Thymus (tissue), 11 donors: Measurements from ENCODE around the gene RIT2. TPM values are rescaled to one million over a fixed set of nuclear protein-coding genes. Genes with fewer than 3 reads are reported as not detected.

ENCODE experiments used
- DNase-seq, 9 donors: peaks; one replicate each; pipeline ENCODE4 v3.0.0-alpha.2; 2013; ENCODE audit warnings: low spot score in 9 of 9, low read depth in 6 of 9, missing footprints in 1 of 9
- H3K27ac ChIP-seq, 2 donors: one replicate each; pipeline ENCODE4 v1.5.1; 2013; ENCODE audit warnings: control low read depth in 1 of 2, low read depth in 1 of 2, low read length in 1 of 2, mild to moderate bottlenecking in 1 of 2, moderate library complexity in 1 of 2
- H3K27me3 ChIP-seq, 2 donors: one replicate each; pipeline ENCODE4 v1.5.1; 2013; ENCODE audit warnings: low read length in 1 of 2; ENCODE audit not compliant: control insufficient read depth in 2 of 2, insufficient read depth in 1 of 2
- H3K36me3 ChIP-seq, 2 donors: one replicate each; pipeline ENCODE4 v1.5.1; 2013; ENCODE audit warnings: low read length in 1 of 2, mild to moderate bottlenecking in 1 of 2, moderate library complexity in 1 of 2; ENCODE audit not compliant: control insufficient read depth in 2 of 2, insufficient read depth in 2 of 2
- H3K4me1 ChIP-seq, 2 donors: one replicate each; pipeline ENCODE4 v1.5.1; 2013; ENCODE audit warnings: low read length in 2 of 2; ENCODE audit not compliant: control insufficient read depth in 2 of 2, insufficient read depth in 2 of 2
- H3K4me3 ChIP-seq, 2 donors: one replicate each; pipeline ENCODE4 v1.5.1; 2013; ENCODE audit warnings: low read length in 2 of 2, control low read depth in 1 of 2, mild to moderate bottlenecking in 1 of 2
- H3K9me3 ChIP-seq, 2 donors: one replicate each; pipeline ENCODE4 v1.5.1; 2013; ENCODE audit warnings: low read length in 1 of 2, mild to moderate bottlenecking in 1 of 2; ENCODE audit not compliant: control insufficient read depth in 2 of 2, insufficient read depth in 1 of 2
- WGBS: extraction: QIAGEN DNeasy Blood & Tissue Kit; methylation state at CpG from one replicate; pipeline ENCODE4 v1.1.7; 2013; 5-methylcytosine and 5-hydroxymethylcytosine counted together
- polyA plus RNA-seq: library from polyadenylated mRNA; stranded (reverse); fragments of 200-250 nt; gene quantifications from one replicate; pipeline ENCODE4 v1.2.3, GENCODE V29; 2013
- total RNA-seq: library from RNA; stranded (reverse); fragments of 120-200 nt; gene quantifications from one replicate; pipeline ENCODE4 v1.2.4, GENCODE V29; 2013
- donor health status: healthy.

RIT2 gene
- total and polyA plus RNA-seq, 2 donors, result 0.16 TPM; not detected in 1

DNA sequence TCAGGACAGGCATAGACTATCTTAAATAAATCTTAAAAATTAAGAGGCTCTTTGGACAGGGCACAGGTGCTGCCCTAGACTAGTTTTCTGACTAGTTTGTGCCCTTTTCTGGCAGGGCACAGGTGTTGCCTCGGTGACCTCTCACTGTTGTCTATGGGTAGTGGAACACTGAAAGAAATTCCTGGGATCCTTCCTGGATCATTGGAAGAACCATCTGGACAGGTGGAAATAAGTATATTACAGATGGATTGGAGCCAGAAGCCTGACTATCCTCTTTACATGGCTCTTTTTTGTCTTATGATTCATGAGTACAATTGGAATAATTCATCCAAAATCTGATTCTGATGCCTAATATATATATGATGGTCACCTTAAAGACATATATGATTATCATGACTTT lies 286.6 kb downstream of the RIT2 start:
- 92% methylated on average over 1 of the region's 1 CpG for WGBS
- H3K9me3 ChIP-seq, result no peaks in the 10 kb centered on the region
- H3K4me1 ChIP-seq, result no peaks in the 10 kb centered on the region
- H3K27me3 ChIP-seq, result no peaks in the 10 kb centered on the region
- H3K4me3 ChIP-seq, result no peak overlapping the region
- no peak overlapping the region for H3K27ac ChIP-seq
- no peaks in the 10 kb centered on the region for H3K36me3 ChIP-seq
- DNase-seq, result no peak

DNA sequence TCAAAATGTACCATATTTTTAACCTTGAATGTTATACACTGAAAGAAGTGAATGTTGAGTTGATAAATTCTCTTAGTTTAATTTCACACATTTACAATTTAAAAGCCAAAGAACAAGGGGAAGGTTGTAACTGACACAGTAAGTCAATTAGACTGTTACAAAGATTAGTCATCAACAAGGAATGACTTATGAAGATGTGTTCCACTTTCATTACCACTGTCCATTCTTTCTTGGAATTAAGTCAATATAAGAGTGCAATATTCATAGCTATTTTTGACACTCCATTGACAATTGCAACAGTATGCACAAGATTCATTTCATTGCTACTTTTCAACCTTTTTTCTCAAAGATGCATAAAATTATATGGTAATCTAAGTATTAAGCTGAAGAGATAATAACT lies 291.3 kb downstream of the RIT2 start:
- no peak overlapping the region for H3K27ac ChIP-seq
- no peaks in the 10 kb centered on the region for H3K4me1 ChIP-seq
- H3K9me3 ChIP-seq, result no peaks in the 10 kb centered on the region
- DNase-seq, result no peak
- no peak overlapping the region for H3K4me3 ChIP-seq
- no peaks in the 10 kb centered on the region for H3K27me3 ChIP-seq
- no peaks in the 10 kb centered on the region for H3K36me3 ChIP-seq

DNA sequence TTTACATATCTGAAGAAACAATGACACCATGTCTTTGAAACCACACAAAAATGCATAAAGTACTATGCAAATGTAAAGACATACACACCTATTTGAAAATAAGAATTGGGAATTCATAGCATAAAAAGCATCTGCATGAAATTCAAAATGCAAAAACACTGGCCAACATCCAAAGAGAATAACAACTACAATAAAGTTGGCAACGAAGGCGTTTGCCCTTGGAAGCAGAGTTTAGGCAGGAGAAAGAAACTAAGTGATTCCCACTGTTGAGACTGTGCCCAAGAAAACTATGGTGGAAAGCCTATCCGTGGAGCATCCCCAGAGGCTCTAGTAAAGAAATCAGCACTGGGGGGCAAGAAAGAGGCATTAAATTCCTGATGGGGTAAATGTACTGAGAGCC lies 292.8 kb downstream of the RIT2 start:
- Histone ChIP-seq H3K9me3 (no peaks in the 10 kb centered on the region), H3K4me3 (no peak overlapping the region), H3K27me3 (no peaks in the 10 kb centered on the region), H3K27ac (no peak overlapping the region), H3K4me1 (no peaks in the 10 kb centered on the region), H3K36me3 (no peaks in the 10 kb centered on the region)
- 89% methylated on average over 3 of the region's 3 CpGs for WGBS
- no peak for DNase-seq

DNA sequence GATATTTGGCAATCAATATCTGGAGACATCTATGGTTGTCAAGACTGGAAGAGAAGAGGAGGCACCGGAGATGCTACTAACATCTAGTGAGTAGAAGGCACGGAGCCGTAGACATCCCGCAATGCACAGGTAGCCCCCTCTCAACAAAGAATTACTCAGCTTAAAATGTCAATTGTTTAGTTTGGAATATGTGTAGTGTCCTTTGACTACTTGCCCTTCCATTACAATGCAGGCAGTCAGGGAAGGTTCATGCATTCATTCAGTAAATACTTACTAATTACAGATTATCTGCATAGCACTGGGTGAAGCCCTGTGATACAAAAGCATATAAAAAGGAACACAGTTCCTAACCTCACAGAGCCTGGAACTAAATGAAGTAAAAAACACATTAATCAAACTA lies 294.0 kb downstream of the RIT2 start:
- WGBS, result 95% methylated on average over 4 of the region's 4 CpGs
- no peaks in the 10 kb centered on the region for H3K27me3 ChIP-seq

DNA sequence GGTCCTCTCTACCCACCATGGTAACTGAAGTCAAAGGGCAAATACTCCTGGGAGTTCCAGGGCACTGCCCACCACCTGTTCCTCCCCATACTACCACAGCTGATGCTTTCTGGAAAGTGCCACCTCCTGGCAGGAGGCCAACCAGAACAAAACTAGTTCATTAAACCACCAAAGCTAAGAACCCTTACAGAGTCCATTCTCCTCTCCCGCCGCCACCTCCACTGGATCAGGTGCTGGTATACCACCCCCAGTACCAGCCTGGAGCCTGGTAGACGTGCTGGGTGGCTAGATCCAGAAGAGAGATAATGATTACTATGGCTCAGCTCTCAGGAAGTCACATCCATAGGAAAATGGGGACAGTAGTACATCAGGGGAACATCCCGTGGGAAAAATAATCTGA lies 300.9 kb downstream of the RIT2 start:
- Histone ChIP-seq H3K36me3 (no peaks in the 10 kb centered on the region), H3K4me3 (no peak overlapping the region), H3K27me3 (no peaks in the 10 kb centered on the region), H3K4me1 (no peaks in the 10 kb centered on the region), H3K9me3 (no peaks in the 10 kb centered on the region), H3K27ac (no peak overlapping the region)
- 91% methylated on average over 4 of the region's 4 CpGs for WGBS
- DNase-seq, result no peak

More for the DNA sequence above, 294.0 kb downstream of the RIT2 start:
- Histone ChIP-seq H3K4me3 (no peak overlapping the region), H3K27ac (no peak overlapping the region), H3K4me1 (no peaks in the 10 kb centered on the region), H3K9me3 (no peaks in the 10 kb centered on the region), H3K36me3 (no peaks in the 10 kb centered on the region)
- DNase-seq, result no peak

DNA sequence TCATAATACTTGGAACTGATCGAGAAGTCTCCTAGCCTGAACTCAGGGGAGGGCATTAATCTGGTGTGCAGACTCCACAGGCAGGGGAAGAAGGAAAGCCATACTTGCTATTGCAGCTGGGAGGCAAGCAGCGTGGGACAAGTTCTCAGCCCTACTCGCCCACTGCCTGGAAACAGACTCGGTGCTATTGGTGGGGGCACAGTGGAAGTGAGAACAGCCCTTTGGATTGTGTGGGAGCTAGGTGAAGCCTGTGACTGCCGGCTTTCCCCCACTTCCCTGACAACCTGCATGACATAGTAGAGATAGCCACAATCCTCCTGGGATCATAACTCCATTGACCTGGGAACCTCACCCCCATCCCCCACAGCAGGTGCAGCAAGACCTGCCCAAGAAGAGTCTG lies 301.3 kb downstream of the RIT2 start:
- no peaks in the 10 kb centered on the region for H3K27me3 ChIP-seq
- H3K9me3 ChIP-seq, result no peaks in the 10 kb centered on the region
- no peak for DNase-seq
- WGBS, result 92% methylated on average over 5 of the region's 5 CpGs
- no peaks in the 10 kb centered on the region for H3K36me3 ChIP-seq
- no peak overlapping the region for H3K4me3 ChIP-seq
- no peak overlapping the region for H3K27ac ChIP-seq
- H3K4me1 ChIP-seq, result no peaks in the 10 kb centered on the region

DNA sequence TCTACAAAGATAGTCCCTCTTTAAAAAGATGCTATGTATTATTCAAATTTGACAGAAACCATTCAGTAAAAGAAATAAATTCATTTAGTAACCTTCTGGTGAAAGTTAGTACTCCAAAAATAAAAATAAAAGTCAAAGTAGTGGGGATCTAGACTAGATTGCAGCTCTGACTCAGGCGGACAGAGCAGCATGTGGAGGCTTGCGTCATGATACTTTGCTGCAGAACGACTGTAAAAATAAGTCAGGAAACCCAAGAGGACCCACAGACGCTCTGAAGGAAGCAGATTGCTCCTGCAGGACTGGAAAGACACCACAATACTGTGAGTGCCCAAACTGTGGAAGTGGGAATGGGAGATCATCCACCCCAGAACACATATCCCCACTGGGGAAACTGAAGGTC lies 301.9 kb downstream of the RIT2 start:
- 27% methylated on average over 4 of the region's 4 CpGs for WGBS
- H3K27ac ChIP-seq, result no peak overlapping the region
- no peaks in the 10 kb centered on the region for H3K36me3 ChIP-seq
- no peak for DNase-seq
- H3K27me3 ChIP-seq, result no peaks in the 10 kb centered on the region
- H3K9me3 ChIP-seq, result no peaks in the 10 kb centered on the region
- H3K4me3 ChIP-seq, result no peak overlapping the region
- H3K4me1 ChIP-seq, result no peaks in the 10 kb centered on the region

DNA sequence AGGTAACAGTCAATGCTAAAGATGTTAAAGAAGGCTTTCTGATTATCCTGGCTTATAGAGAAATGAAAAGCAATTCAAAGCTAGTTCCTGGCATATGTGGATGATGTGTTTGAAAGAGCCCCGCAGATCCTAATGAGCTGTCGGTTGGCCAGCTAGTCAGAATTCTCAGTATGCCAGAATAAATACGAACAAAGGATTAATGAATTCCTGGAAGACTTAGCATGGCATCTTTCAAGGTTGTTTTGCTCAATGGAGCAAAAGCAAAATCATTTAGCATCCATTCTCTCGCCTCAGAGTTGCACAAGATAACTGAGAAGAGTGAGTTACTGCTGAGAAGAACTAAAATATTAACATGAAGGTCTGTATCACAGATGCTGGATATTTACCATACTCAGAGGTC lies 307.6 kb downstream of the RIT2 start:
- no peaks in the 10 kb centered on the region for H3K4me1 ChIP-seq
- no peaks in the 10 kb centered on the region for H3K27me3 ChIP-seq
- H3K36me3 ChIP-seq, result no peaks in the 10 kb centered on the region
- no peaks in the 10 kb centered on the region for H3K9me3 ChIP-seq
- DNase-seq, result no peak
- H3K4me3 ChIP-seq, result no peak overlapping the region
- WGBS, result 87% methylated on average over 4 of the region's 4 CpGs
- H3K27ac ChIP-seq, result no peak overlapping the region

DNA sequence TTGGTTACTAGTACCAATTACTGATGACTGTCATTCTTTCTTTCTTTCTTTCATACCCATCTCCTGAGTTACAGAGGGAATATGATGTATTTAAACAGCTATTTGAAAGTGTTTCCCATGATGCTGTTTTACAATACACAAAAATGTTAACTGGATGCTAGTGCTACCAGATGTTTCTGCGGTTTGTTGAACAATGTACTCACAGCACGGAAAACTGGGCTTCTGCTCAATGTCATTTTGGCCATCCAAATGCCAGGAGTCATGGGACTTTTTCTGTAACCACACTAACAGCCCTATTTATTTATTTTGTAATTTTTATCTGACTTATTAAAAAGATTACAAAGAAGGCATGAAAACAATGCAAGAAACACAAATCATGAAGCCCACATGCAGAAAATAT lies 313.8 kb downstream of the RIT2 start:
- no peak overlapping the region for H3K4me3 ChIP-seq
- no peaks in the 10 kb centered on the region for H3K9me3 ChIP-seq
- H3K27me3 ChIP-seq, result no peaks in the 10 kb centered on the region
- H3K36me3 ChIP-seq, result no peaks in the 10 kb centered on the region
- DNase-seq, result no peak
- no peak overlapping the region for H3K27ac ChIP-seq
- WGBS, result 79% methylated on average over 2 of the region's 2 CpGs
- H3K4me1 ChIP-seq, result no peaks in the 10 kb centered on the region

DNA sequence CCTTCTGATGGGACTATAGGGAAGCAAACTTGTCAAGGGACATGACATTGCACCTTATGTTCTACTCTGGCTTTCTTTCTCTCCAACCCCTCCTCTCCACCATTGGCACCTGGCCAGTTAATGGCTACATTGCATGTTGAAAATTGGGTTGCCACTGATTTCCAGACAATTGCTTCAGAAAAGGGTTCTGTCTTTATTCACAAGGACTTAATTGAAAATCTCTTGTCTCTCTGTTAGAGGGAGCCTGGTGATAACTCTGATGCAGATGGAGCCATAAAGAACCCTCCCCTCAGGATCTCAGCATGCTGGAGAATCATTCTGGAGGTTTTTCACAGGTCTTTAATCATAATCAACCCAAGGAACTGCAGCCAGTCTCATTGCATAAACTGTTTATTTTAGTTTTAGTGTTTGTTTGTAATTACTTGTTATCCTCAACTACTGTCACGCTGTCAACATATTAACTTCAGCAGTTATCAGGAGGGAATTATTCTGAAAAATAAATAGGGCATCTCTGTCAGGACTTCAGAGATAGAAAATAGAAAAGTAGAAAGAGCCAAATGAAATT lies 316.8 kb downstream of the RIT2 start:
- Histone ChIP-seq H3K27me3 (no peaks in the 10 kb centered on the region), H3K4me3 (no peak overlapping the region), H3K36me3 (no peaks in the 10 kb centered on the region), H3K9me3 (no peaks in the 10 kb centered on the region), H3K4me1 (no peaks in the 10 kb centered on the region), H3K27ac (no peak overlapping the region)
- no peak for DNase-seq
- WGBS, result 48% methylated on average over 1 of the region's 1 CpG
